GM12875 (cell line): ENCODE data around the gene ITGA2B.
"Not testable (repeated sequence)": the region's sequence is repeated elsewhere in the genome, so short reads cannot be mapped to it uniquely, and the experiment has no call there.

Experiments used
- H3K4me3 ChIP-seq: one replicate; pipeline ENCODE4 v1.5.1; 2011; ENCODE audit warnings: low read depth, low read length, control low read depth
- CTCF ChIP-seq: IDR thresholded peaks from 2 replicates; pipeline ENCODE4 v1.5.1; 2011; ENCODE audit warnings: low read depth, mild to moderate bottlenecking, control low read depth, inconsistent platforms, low read length, moderate library complexity, borderline replicate concordance; ENCODE audit not compliant: insufficient read depth

Gene ITGA2B

GRCh38 chr17:44367231-44367979 is 22.0 kb downstream of the ITGA2B start:
- no peak for TF ChIP-seq CTCF
- no peak overlapping the region for H3K4me3 ChIP-seq

GRCh38 chr17:44365051-44365450 is 24.4 kb downstream of the ITGA2B start:
- not testable (repeated sequence) for H3K4me3 ChIP-seq

GRCh38 chr17:44363613-44364159 is 25.8 kb downstream of the ITGA2B start, which contains the start of gene FAM171A2:
FAM171A2 (minus strand) TSS chr17:44363853; CDS start chr17:44363714, 139 bp downstream.
- peak within 1 kb of the TSS; percentile 55 for H3K4me3 ChIP-seq
- peak; percentile 88 for TF ChIP-seq CTCF

- TF ChIP-seq CTCF, result no peak
- H3K4me3 ChIP-seq, result peak overlapping the region; percentile 55
These were observed 26.4 kb downstream of the ITGA2B start for GRCh38 chr17:44362949-44363612.

- TF ChIP-seq CTCF, result no peak
- H3K4me3 ChIP-seq, result no peak overlapping the region
These were observed 26.9 kb downstream of the ITGA2B start for GRCh38 chr17:44362459-44362948.

- no peak for TF ChIP-seq CTCF
- no peak overlapping the region for H3K4me3 ChIP-seq
These were observed 27.9 kb downstream of the ITGA2B start for GRCh38 chr17:44361292-44362260.

- no peak overlapping the region for H3K4me3 ChIP-seq
These were observed 28.6 kb downstream of the ITGA2B start for GRCh38 chr17:44360826-44361225.

More at GRCh38 chr17:44360826-44361225, 28.6 kb downstream of the ITGA2B start:
- no peak for TF ChIP-seq CTCF
